ENCODE results near the gene ARHGEF2.
"Not testable (repeated sequence)": the region's sequence is repeated elsewhere in the genome, so short reads cannot be mapped to it uniquely, and the experiment has no call there.

Gene ARHGEF2

DNA sequence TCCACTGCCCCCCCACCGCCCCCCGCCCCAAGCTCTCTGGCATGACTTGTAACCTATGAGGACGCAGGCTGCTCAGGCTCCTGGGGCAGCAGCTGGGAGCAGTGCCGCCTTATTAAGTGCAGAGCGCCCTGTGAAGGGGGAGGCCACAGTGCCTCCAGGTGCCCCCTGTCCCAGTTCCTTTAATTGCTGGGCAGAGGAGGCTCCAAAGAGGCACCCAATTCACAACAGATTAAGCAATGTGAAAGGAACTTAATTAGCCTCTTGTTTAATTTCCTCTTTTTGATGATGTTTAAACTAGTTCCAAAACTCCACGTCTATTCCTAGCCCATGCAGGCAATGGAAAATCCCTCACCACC, 33.9 kb downstream of the ARHGEF2 start:
- DNase-seq (ENCODE audit: low read depth in 1 of 2, low spot score in 1 of 2) = no peak

DNA sequence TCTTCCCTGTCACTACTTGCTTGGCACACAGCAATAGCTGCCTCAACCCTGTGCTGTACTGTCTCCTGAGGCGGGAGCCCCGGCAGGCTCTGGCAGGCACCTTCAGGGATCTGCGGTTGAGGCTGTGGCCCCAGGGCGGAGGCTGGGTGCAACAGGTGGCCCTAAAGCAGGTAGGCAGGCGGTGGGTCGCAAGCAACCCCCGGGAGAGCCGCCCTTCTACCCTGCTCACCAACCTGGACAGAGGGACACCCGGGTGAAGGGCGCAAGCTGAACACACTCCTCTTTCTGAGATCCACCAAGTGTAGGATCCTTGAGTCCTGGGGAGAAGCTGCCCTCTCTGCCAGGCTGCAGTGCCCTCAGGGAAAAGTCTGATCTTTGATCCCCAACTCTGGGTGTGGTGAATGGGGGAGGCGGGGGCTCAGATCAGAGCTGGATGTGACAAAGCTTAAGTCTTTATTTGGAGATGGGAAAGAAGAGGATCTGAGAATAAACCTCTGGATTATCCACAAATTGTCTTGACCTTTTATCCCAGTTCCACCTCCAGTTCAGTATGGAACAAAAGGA, 35.7 kb downstream of the ARHGEF2 start:
- no peak for DNase-seq (ENCODE audit: low read depth in 1 of 2, low spot score in 1 of 2)

DNA sequence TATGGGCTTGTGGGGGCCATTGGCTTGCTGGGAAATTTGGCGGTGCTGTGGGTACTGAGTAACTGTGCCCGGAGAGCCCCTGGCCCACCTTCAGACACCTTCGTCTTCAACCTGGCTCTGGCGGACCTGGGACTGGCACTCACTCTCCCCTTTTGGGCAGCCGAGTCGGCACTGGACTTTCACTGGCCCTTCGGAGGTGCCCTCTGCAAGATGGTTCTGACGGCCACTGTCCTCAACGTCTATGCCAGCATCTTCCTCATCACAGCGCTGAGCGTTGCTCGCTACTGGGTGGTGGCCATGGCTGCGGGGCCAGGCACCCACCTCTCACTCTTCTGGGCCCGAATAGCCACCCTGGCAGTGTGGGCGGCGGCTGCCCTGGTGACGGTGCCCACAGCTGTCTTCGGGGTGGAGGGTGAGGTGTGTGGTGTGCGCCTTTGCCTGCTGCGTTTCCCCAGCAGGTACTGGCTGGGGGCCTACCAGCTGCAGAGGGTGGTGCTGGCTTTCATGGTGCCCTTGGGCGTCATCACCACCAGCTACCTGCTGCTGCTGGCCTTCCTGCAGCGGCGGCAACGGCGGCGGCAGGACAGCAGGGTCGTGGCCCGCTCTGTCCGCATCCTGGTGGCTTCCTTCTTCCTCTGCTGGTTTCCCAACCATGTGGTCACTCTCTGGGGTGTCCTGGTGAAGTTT, 36.4 kb downstream of the ARHGEF2 start:
- DNase-seq (ENCODE audit: low read depth in 1 of 2, low spot score in 1 of 2) = no peak

DNA sequence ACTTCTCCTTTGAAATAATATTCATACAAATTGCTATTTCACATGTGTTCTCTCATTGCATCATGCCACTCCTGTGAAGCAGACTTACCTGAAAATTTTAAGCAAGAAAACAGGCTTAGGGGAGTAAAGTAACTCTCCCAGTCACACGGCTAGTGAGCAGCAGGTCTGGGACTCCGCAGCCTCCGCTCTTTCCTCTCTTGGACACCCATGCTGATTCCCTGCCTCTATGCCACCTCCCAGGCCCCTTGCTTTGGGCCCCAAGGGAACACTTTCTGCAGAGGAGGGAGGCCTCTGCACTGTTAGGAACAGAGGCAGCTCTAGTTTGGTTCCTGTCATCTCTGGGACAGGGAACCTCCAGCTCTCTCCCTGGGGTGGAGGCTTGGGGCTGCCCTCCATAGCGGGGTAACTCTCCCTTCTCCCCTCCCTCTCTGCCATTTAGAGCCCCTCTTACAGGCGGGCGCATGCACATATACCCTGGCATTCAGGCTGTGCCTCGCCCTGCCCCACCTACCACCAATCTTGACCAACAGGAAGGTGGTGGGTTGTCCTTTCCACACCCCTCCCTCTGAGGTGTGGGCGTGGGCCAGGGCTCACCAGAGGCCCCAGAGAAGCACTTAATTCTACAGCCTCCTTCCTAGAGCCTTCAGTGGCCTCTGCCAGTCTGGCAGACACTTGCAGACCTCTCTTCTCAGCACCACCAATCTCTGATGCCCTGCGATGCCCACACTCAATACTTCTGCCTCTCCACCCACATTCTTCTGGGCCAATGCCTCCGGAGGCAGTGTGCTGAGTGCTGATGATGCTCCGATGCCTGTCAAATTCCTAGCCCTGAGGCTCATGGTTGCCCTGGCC, 37.1 kb downstream of the ARHGEF2 start, which contains the start of gene RXFP4:
Gene RXFP4, plus strand, starts transcription at position 646 of the 852 bp plus-strand sequence. Its CDS starts 72 bp downstream, at position 718.
- no peak for DNase-seq (ENCODE audit: low read depth in 1 of 2, low spot score in 1 of 2)

DNA sequence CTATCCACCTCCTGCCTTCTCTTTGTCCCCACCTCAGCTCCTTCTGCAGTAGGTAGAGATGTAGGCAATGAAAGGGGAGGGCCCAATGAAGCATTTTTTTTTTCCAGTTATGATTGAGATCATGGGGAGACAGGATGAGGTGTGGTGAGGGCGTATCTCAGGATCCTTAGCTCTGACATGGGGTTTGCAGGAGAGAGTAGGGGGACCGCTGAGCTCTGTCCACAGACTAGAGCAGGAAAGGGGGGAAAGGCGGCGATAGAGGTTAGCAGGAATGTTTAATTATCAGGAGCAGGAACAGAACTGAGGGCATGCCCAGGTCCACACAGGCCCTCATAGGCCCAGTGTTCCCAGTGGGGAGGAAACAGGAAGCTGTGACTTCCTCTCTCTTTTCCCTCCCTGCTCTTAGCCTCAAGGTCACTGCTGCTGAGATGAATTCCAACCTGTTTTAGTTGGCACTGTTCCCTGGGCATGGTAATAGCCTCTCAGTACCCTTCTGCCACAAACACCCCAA, 37.8 kb downstream of the ARHGEF2 start:
- no peak for DNase-seq (ENCODE audit: low read depth in 1 of 2, low spot score in 1 of 2)

DNA sequence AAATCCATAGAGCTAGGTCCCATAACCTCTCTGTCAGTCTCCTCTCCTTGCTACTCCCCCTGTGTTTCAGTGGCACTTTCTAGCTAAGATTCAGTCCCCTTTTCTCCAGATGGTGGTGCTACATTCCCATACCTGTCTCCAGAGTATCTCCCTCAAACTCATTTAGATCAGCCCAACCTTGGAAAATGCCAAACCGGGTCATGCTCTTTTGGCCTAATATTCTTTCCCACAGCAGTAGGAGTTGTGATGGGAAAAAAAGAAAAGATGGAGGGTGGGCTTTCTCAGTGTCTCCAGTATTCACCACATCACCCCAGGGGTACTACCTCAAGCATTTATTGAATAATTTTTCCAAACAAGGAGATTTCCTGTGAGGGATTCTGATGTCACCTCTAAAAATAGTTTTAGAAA, 40.1 kb downstream of the ARHGEF2 start:
- DNase-seq (ENCODE audit: low read depth in 1 of 2, low spot score in 1 of 2) = peak in 1 of 2 donors; percentile 49

DNA sequence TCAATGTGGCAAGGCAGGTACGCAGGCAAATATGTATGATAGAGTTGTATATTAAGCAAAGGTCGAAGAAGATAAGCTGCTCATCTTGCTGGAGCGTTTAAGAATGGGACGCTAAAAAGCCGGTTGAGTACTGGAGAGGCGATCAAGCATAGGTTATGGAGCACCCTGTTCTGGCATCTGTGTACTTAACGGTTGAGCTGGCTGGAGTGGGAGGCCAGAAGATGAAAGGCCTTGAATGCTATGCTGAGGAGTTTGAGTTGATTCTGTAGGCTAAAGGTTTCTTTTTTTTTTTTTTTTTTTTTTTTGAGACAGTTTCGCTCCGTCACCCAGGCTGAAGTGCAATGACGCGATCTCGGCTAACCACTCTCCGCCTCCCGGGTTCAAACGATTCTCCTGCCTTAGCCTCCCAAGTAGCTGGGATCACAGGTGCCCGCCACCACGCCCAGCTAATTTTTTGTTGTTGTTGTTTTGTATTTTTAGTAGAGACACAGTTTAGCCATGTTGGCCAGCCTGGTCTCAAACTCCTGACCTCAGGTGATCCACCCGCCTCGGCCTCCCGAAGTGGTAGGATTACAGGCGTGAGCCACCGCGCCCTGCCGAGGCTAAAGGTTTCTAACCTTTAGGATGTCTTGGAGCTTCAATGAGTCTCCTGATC, 43.3 kb downstream of the ARHGEF2 start:
- DNase-seq (ENCODE audit: low read depth in 1 of 2, low spot score in 1 of 2) = no peak

DNA sequence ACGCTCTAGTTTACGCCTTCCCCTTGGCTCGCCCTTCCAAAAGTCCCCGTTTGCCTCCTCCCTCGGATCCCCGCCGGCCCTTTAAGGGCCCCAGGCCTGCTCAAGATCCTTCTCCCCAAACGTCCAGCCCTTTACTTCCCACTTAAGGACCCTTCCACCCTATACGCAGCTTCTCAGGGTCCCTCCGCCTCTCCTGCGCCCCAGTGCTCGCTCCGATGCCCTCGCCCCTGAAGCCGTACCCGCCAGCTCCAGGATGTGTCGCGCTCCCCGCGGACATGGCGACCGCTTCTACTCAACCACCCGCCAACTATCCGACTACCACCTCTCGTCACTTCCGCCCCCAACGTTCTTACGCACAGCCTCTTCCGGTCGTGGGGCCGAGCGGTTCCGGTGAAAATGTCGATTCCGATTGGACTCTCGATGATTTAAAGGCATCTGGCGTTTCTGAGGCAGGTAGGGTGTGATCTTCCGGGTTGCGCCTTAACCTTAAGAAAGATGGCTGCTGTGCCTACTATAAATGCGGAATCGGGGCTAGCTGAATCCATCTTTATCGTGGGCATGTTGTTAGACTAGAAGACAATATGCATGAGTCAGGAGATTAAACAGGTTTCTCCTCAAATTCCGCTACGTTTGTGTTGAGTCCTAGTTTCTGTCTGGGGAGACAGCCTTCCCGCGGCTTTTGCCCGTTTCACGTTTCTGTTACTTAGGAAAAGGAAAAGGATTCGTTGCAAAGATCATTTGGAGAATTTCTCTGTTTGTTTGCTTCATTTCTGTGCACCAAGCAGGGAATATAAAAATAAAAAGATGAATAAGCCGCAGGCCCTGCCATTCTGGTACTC, 44.0 kb downstream of the ARHGEF2 start, which contains the start of gene KHDC4:
Gene KHDC4, minus strand, starts transcription at position 317 of the 839 bp plus-strand sequence. Its CDS starts 40 bp downstream, at position 277.
- DNase-seq (ENCODE audit: low read depth in 1 of 2, low spot score in 1 of 2) = peak; percentile 85 to 95

DNA sequence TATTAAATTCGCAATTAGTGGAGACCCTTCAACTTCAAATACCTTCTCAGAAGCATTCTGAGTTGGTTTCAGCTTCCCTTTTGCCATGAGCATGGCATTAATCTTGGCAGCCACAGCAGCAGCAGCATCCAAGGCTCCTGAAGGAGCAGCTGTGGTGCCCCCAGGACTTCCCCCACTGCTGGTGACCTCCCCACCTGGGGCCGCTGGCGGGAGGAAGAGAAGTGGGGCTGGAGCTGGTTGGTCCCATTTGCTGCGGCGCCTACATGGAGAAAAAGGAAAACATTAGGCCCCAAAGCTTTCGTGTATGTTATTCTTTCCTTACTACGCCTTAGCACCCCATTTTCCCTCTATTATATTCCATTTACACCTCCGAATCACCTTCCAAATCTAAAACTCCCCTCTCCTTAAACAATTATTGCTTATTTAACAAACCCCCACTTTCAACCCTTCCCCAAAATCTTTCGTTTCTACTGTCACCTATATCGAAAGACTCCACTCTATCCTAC, 44.7 kb downstream of the ARHGEF2 start:
- DNase-seq (ENCODE audit: low read depth in 1 of 2, low spot score in 1 of 2) = no peak

DNA sequence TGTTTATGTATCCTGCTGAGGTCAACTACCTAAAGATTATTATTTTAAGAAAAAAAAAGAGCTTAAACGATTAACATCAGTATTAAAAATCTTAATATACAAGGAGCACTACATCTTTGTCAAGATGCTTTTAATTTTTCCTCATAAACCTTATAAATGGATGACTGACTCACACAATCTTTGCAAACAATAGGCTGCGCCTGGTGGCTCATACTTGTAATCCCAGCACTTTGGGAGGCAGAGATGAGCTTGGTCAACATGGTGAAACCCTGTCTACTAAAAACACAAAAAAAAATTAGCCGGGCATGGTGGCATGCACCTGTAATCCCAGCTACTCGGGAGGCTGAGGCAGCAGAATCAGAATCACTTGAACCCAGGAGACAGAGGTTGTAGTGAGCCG, 45.9 kb downstream of the ARHGEF2 start:
- no peak for DNase-seq (ENCODE audit: low read depth in 1 of 2, low spot score in 1 of 2)

DNA sequence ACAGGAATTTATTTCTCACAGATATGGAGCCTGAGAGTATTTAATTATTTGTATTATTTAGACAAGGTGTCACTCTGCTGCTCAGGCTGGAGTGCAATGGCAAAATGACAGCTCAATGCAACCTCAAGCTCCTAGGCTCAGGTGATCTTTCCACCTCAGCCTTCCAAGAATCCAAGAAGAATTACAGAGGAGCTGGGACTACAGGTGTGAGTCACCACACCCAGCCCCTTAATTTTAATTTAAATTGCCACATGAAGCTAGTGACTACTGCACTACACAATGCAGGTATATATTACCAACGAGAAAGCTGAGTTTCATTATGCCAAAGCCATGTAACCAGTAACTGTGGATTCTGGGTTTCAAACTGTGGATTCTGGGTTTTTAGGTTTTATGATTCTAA, 46.3 kb downstream of the ARHGEF2 start:
- DNase-seq (ENCODE audit: low read depth in 1 of 2, low spot score in 1 of 2) = no peak

DNA sequence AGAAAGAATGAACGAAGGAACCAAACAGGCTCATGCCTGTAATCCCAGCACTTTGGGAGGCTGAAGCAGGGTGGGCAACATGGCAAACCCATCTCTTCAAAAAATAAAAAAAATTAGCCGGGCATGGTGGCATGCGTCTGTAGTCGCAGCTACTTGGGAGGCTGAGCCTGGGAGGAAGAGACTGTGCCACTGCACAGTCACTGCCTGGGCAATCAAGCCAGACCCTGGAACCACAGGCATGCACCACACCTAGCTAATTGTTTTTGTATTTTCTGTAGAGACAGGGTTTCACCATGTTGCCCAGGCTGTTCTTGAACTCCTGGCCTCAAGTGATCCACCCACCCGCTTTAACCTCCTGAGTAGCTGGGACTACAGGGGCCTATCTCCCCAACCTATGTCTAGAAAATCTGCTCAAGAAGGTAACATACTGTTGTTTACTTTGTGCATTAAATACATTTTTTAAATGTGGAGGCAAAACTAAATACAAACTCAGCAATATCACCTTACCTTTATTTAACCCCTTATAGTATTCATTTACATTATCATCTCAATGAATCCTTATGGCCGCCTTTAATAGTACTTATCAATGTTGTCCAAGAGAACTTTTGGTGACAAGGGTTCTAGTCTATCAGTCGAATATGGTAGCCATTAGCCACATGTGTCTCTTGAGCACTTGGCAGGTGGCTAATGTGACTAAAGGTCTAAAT, 46.9 kb downstream of the ARHGEF2 start:
- DNase-seq (ENCODE audit: low read depth in 1 of 2, low spot score in 1 of 2) = no peak

DNA sequence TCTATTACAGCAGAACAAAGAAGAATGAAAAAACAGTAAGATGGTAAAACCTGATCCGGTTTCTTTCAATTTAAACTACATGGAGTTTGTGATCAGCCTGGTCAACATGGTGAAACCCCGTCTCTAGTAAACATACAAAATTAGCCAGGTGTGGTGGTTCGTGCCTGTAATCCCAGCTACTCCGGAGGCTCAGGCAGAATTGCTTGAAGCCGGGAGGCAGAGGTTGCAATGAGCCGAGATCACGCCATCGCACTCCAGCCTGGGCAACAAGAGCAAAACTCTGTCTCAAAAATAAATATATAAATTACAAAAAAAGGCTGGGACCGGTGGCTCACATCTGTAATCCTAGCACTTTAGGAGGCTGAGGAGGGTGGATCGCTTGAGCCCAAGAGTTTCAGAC, 47.6 kb downstream of the ARHGEF2 start:
- not testable (repeated sequence) for DNase-seq (ENCODE audit: low read depth in 1 of 2, low spot score in 1 of 2)

DNA sequence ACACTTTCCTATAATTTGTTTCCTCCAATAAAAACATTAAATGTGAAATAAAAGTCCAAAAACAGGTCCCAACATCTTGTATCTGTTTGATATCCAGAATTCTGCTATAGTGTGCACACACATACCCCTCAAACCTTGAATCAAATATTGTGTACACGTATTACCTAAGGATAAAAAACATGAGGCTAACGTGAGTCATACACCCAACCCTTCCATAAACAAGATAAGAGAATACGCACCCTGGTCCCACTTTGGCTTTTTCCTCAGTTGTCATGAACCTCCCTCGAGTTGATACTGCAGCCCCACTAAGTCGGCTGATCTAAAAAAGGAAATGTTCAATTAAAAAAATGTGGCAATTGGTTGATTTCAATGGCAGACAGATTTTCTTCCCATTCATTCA, 49.3 kb downstream of the ARHGEF2 start:
- no peak for DNase-seq (ENCODE audit: low read depth in 1 of 2, low spot score in 1 of 2)

DNA sequence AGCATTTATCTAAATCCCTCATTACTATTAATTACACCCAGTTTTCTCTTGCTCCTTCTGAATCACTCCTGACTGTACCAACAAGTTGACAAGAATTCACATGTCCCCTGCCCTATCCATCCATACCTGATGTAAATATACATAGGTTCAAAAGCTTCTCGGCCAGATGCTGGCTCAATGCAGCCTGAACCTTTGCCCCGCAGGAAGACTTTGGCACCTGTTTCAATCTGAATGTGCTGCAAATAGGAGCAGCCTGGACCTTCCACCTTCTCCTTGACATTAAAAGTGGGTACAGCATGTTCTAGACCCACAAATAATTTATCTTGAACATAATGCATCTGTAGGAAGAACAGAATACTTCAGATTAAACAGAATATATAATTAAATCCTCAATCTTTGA, 52.8 kb downstream of the ARHGEF2 start:
- DNase-seq (ENCODE audit: low read depth in 1 of 2, low spot score in 1 of 2) = no peak

DNA sequence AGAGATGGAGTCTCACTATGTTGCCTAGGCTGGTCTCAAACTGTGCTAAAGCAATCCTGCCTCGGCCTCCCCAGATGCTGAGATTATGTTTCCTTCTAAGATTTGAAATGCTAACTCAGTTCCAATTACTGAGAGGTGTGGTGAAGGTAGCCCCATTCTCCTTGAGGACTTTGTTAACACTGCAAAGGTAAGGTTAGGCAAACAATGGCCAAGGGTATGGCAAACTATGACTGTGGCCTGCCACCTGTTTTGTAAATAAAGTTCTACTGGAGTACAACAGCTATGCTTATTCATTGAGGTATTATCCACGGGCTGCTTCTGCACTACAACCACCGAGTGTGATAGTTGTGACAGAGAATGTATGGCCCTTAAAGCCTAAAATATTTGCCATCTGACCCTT, 57.6 kb downstream of the ARHGEF2 start:
- DNase-seq (ENCODE audit: low read depth in 1 of 2, low spot score in 1 of 2) = no peak

DNA sequence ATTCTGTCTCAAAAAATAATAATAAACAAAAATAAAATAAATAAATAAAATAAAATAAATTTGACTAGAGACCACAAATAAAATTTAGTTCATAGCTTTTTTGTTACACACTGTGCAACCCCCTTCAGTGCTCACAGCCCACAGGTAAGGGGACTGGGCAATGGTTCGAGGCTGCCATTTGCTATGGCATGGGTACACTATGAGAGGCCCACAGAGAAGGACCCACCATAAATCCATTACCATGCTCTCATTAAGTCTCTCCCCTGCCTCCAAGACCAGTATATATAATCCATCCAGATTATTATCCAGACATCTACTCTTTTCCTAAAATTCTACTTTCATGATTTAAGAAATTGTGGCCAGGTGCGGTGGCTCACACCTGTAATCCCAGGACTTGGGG, 58.5 kb downstream of the ARHGEF2 start:
- DNase-seq (ENCODE audit: low read depth in 1 of 2, low spot score in 1 of 2) = no peak

DNA sequence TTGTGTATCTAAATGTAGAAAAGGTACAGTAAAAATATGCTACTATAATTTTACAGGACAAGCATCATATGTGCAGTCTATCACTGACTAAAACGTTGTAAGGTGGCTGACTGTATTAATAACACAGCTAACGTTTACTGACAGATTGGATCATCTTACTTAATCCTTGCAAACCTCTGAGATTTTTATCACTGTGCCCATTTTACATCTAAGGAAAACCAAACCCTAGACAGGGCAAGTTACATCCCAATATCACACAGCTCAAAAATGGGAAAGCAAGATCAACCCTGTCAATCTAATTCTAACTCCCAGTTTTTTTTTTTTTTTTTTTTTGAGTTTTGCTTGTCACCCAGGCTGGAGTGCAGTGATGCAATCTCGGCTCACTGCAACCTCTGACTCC, 59.7 kb downstream of the ARHGEF2 start:
- DNase-seq (ENCODE audit: low read depth in 1 of 2, low spot score in 1 of 2) = no peak

DNA sequence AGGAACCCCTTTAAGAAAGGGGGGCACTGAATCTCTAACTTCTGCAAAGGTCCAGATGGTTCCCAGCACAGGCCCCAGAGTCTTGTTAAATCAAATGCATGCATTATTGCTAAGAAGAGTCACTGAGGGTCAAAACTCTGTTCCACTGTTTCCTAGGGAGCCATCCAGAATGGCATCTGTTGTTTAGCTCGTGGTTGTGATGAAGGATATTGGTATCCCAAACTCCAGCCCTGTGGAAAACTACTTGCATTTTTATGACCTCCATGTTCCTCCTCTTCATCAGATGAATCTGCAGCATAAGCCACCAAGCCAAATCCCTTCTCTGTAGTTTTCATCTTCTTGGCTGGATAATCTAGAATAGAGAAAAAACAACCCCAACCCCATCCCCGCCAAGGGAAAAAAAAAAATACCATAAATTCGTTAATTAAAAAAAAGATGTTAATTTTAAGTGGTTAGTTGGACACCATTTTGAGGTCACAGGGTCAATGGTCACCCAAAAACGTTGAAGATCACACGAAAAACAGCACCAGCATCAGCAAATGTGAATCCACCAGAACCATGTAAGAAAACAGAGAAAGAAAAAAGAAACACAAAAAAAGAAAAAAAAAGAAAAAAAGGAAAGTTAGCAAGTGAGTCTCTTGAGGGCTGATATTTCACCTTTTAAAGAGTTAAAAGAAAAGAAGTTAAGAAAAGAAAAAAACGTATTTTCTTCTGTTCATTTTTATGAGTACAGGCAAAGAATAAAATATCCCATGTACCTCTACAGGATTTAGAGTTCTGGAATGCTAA, 64.2 kb downstream of the ARHGEF2 start:
- no peak for DNase-seq (ENCODE audit: low read depth in 1 of 2, low spot score in 1 of 2)

Data from activated CD4-positive, alpha-beta T cell treated with anti-CD3 and anti-CD28 coated beads, Interleukin-2, amount 50 U/mL, for 24 hours (primary cell).